Measurements from ENCODE around the gene CREB3L1. TPM values are rescaled to one million over a fixed set of nuclear protein-coding genes. Genes with fewer than 3 reads are reported as not detected.

CREB3L1 gene
- total and polyA plus RNA-seq, 2 experiments from 2014 or later, result 8.5 to 10.4 TPM

- TF ChIP-seq ETS1 (IDR thresholded peaks at IDR 0.05) (no peak), CTCF (conservative IDR thresholded peaks at IDR 0.05; ENCODE audit: low read depth in 2 of 2) (peak; percentile 70 to 97)
Measured at GRCh38 chr11:46238967-46239800, 38.3 kb upstream of the CREB3L1 start (continued).

DNA sequence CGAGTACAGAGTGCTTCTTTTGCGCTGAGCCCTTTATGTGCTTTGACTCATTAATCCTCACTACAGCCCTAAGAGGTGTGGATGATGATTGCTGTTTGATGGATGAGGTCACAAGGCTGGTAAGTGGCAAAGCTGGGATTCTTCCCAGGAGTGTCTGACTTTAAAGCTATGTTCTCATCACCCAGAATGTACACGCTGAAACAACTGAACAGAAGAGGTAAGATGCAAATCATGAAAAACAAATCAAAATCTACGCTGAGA, 37.7 kb upstream of the CREB3L1 start:
- peaks cover 10% of the 10 kb centered on the region; the same call in 1 of the 2 replicates for H3K9me2 ChIP-seq (ENCODE audit: insufficient read depth)
- H4K20me1 ChIP-seq (replicated peaks; ENCODE audit: insufficient read depth), result no peaks in the 10 kb centered on the region
- Mint-ChIP-seq H3K36me3 (ENCODE audit: low read depth) (no peaks in the 10 kb centered on the region; the same call in 2 of the 3 replicates), H3K4me3 (no peak overlapping the region), H3K27ac (no peak overlapping the region), H3K27me3 (ENCODE audit: insufficient read depth, low read depth, poor library complexity) (peaks cover 30% of the 10 kb centered on the region), H3K4me1 (peaks cover 49% of the 10 kb centered on the region), H3K9me3 (peaks cover 3% of the 10 kb centered on the region; the same call in 1 of the 3 replicates)
- H2AFZ ChIP-seq, result peak overlapping the region; percentile 89; the same call in 1 of the 2 replicates
- H3K4me3 ChIP-seq, result no peak overlapping the region
- H3K79me2 ChIP-seq (replicated peaks; ENCODE audit: insufficient read depth), result no peaks in the 10 kb centered on the region
- H3K4me1 ChIP-seq (ENCODE audit: insufficient read depth), result peaks cover 39% of the 10 kb centered on the region
- H3K27me3 ChIP-seq (ENCODE audit: insufficient read depth), result peaks cover 32% of the 10 kb centered on the region
- peak overlapping the region; percentile 72 for H3K4me2 ChIP-seq
- H3K36me3 ChIP-seq (ENCODE audit: insufficient read depth), result no peaks in the 10 kb centered on the region
- peaks cover 25% of the 10 kb centered on the region for H3F3A ChIP-seq (replicated peaks; ENCODE audit: low read depth)
- no peak for DNase-seq (ENCODE audit: low spot score)
- H3K27ac ChIP-seq (ENCODE audit: low read depth), result peak overlapping the region; percentile 24; the same call in 1 of the 2 replicates
- no peak for ATAC-seq
- TF ChIP-seq NANOG (IDR thresholded peaks at IDR 0.05; ENCODE audit: borderline replicate concordance) (no peak), CTCF (conservative IDR thresholded peaks at IDR 0.05; ENCODE audit: low read depth in 2 of 2) (no peak), EZH2 (IDR thresholded peaks at IDR 0.05; ENCODE audit: low read depth, unreplicated experiment) (no peak), ZNF331 (CRISPR knock-in tag; IDR thresholded peaks at IDR 0.05; ENCODE audit: low read depth) (no peak), POLR2AphosphoS5 (IDR thresholded peaks at IDR 0.05; ENCODE audit: low read depth) (no peak), STAT1 (IDR thresholded peaks at IDR 0.05; ENCODE audit: unreplicated experiment) (no peak), ZNF114 (CRISPR knock-in tag; IDR thresholded peaks at IDR 0.05) (no peak), EZH2phosphoT487 (IDR thresholded peaks at IDR 0.05; ENCODE audit: unreplicated experiment) (no peak), JUNB (IDR thresholded peaks at IDR 0.05; ENCODE audit: unreplicated experiment) (no peak), CREB1 (CRISPR knock-in tag; IDR thresholded peaks at IDR 0.05; ENCODE audit: low read depth) (no peak), ETS1 (IDR thresholded peaks at IDR 0.05) (no peak)
- TF ChIP-seq, protein P1, sequence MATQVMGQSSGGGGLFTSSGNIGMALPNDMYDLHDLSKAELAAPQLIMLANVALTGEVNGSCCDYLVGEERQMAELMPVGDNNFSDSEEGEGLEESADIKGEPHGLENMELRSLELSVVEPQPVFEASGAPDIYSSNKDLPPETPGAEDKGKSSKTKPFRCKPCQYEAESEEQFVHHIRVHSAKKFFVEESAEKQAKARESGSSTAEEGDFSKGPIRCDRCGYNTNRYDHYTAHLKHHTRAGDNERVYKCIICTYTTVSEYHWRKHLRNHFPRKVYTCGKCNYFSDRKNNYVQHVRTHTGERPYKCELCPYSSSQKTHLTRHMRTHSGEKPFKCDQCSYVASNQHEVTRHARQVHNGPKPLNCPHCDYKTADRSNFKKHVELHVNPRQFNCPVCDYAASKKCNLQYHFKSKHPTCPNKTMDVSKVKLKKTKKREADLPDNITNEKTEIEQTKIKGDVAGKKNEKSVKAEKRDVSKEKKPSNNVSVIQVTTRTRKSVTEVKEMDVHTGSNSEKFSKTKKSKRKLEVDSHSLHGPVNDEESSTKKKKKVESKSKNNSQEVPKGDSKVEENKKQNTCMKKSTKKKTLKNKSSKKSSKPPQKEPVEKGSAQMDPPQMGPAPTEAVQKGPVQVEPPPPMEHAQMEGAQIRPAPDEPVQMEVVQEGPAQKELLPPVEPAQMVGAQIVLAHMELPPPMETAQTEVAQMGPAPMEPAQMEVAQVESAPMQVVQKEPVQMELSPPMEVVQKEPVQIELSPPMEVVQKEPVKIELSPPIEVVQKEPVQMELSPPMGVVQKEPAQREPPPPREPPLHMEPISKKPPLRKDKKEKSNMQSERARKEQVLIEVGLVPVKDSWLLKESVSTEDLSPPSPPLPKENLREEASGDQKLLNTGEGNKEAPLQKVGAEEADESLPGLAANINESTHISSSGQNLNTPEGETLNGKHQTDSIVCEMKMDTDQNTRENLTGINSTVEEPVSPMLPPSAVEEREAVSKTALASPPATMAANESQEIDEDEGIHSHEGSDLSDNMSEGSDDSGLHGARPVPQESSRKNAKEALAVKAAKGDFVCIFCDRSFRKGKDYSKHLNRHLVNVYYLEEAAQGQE (IDR thresholded peaks at IDR 0.05; ENCODE audit: unreplicated experiment), result no peak

All from GM23338 (cell line).